ENCODE data around the gene WDR64. TPM values are rescaled to one million over a fixed set of nuclear protein-coding genes. Genes with fewer than 3 reads are reported as not detected.

The WDR64 gene
- total RNA-seq, 1 donor: not detected

DNA sequence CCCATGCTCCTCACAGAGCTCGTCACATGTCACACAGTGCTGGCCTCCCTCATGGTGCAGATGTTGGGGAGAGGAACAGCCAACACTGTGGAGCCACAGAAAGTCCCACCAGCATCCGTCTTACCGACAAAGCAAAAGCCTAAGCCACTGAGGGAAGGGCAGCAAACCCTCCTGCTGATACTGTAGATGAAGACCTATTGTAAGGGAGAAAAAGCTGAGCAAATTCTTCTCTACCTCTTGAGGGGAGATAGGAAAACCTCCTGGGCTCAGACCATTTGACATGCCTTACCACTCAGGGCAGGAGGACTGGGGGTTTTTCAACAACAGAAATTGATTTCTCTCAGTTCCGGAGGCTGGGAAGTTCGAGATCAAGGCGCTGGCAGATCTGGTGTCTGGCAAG, 95.9 kb downstream of the WDR64 start:
- Histone ChIP-seq H2AFZ (ENCODE audit: low read length) (no peak overlapping the region), H3K9me3 (ENCODE audit: low read depth, low read length) (no peaks in the 10 kb centered on the region), H3K79me2 (ENCODE audit: insufficient read depth, low read length) (no peaks in the 10 kb centered on the region), H3K27me3 (ENCODE audit: insufficient read depth, low read length) (no peaks in the 10 kb centered on the region), H4K20me1 (ENCODE audit: insufficient read depth, low read length) (no peaks in the 10 kb centered on the region), H3K36me3 (ENCODE audit: insufficient read depth, low read length) (no peaks in the 10 kb centered on the region), H3K4me3 (ENCODE audit: insufficient read depth, low read length) (no peak overlapping the region), H3K4me2 (ENCODE audit: insufficient read depth, low read length) (no peak overlapping the region), H3K27ac (ENCODE audit: low read depth, low read length) (no peak overlapping the region), H3K4me1 (ENCODE audit: insufficient read depth, low read length) (peaks cover 9% of the 10 kb centered on the region)
- TF ChIP-seq CTCF (IDR thresholded peaks at IDR 0.05; ENCODE audit: extremely low read depth, low read depth, low read length): no peak
- DNase-seq (ENCODE audit: insufficient read length, low spot score, missing footprints): no peak

GRCh38 chr1:241749041-241749944, 97.2 kb downstream of the WDR64 start:
- Histone ChIP-seq H3K4me2 (ENCODE audit: insufficient read depth, low read length) (peak overlapping the region; percentile 93), H2AFZ (ENCODE audit: low read length) (peak overlapping the region; percentile 65), H3K79me2 (ENCODE audit: insufficient read depth, low read length) (no peaks in the 10 kb centered on the region), H3K4me3 (ENCODE audit: insufficient read depth, low read length) (peak overlapping the region; percentile 68), H3K27ac (ENCODE audit: low read depth, low read length) (no peak overlapping the region), H3K27me3 (ENCODE audit: insufficient read depth, low read length) (no peaks in the 10 kb centered on the region), H3K4me1 (ENCODE audit: insufficient read depth, low read length) (peaks cover 9% of the 10 kb centered on the region), H3K36me3 (ENCODE audit: insufficient read depth, low read length) (no peaks in the 10 kb centered on the region), H4K20me1 (ENCODE audit: insufficient read depth, low read length) (no peaks in the 10 kb centered on the region), H3K9me3 (ENCODE audit: low read depth, low read length) (no peaks in the 10 kb centered on the region)
- TF ChIP-seq CTCF (IDR thresholded peaks at IDR 0.05; ENCODE audit: extremely low read depth, low read depth, low read length): no peak
- peak; percentile 53 for DNase-seq (ENCODE audit: insufficient read length, low spot score, missing footprints)

DNA sequence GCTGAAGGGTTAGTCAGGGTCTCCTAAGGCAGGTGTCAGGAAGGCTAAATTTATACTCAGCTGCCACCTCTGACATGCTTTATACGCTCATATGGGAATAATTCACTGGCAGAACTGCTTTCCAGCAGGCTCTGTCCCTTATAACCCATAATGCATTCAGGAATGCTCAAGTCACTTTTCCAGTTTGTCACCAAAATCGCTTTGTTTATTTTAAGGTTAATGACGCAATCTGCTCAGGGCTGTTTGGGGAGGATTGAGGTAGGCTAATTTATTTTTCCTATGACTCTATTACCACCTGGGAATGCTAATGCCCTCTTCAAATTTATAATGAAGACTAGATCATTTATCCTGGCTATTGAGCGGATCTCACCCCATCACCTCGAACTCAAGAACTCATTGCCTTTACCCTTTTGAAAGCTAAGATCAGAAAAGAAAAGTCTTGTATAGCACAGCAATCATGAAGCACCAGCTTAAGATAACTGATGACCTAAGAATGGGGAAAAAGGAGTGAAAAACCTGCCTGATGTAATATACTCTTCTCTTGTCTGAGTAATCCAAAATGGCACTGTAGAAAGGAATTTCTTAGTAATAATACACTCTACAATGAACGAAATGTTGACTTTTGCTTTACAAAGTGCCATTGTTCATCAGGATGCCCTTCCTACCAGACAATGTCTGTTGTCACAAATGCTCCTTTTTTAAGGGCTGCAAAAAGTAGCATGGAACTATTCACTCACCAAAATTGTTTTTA, 98.0 kb downstream of the WDR64 start:
- DNase-seq (ENCODE audit: insufficient read length, low spot score, missing footprints): peak; percentile 54

More for the DNA sequence above, 98.0 kb downstream of the WDR64 start:
- Histone ChIP-seq H4K20me1 (ENCODE audit: insufficient read depth, low read length) (no peaks in the 10 kb centered on the region), H3K79me2 (ENCODE audit: insufficient read depth, low read length) (no peaks in the 10 kb centered on the region), H2AFZ (ENCODE audit: low read length) (peak overlapping the region; percentile 65), H3K4me1 (ENCODE audit: insufficient read depth, low read length) (peaks cover 9% of the 10 kb centered on the region), H3K27ac (ENCODE audit: low read depth, low read length) (no peak overlapping the region), H3K4me2 (ENCODE audit: insufficient read depth, low read length) (peak overlapping the region; percentile 93), H3K9me3 (ENCODE audit: low read depth, low read length) (no peaks in the 10 kb centered on the region), H3K4me3 (ENCODE audit: insufficient read depth, low read length) (peak overlapping the region; percentile 68), H3K27me3 (ENCODE audit: insufficient read depth, low read length) (no peaks in the 10 kb centered on the region), H3K36me3 (ENCODE audit: insufficient read depth, low read length) (no peaks in the 10 kb centered on the region)
- TF ChIP-seq CTCF (IDR thresholded peaks at IDR 0.05; ENCODE audit: extremely low read depth, low read depth, low read length): no peak
